Vagina (tissue), 2 donors: Measurements from ENCODE around the gene DHX8.

ENCODE experiments used
- POLR2A ChIP-seq, 2 donors: fragments of 450-650 bp; IDR thresholded peaks; one replicate each; pipeline ENCODE4 v1.6.1; 2017; ENCODE audit warnings: antibody characterized with exemption in 2 of 2, mild to moderate bottlenecking in 2 of 2, moderate library complexity in 2 of 2
- POLR2AphosphoS5 ChIP-seq, 2 donors: sonication (generic); formaldehyde crosslinking; IDR thresholded peaks; one replicate each; pipeline ENCODE4 v1.9.0; 2017; ENCODE audit warnings: antibody characterized with exemption in 2 of 2, mild to moderate bottlenecking in 2 of 2, low read depth in 1 of 2; ENCODE audit not compliant: insufficient read depth in 1 of 2
- TF ChIP-seq, protein P1 (sequence below), 3 experiments: fragments of 450-650 bp in 2 of 3; fragments of 200-600 bp in 1 of 3; sonication (generic) in 1 of 3; IDR thresholded peaks; one replicate each; pipeline ENCODE4 v1.5.1; 2017 to 2019; ENCODE audit warnings: antibody characterized with exemption in 3 of 3, mild to moderate bottlenecking in 2 of 3, moderate library complexity in 2 of 3

DNA sequence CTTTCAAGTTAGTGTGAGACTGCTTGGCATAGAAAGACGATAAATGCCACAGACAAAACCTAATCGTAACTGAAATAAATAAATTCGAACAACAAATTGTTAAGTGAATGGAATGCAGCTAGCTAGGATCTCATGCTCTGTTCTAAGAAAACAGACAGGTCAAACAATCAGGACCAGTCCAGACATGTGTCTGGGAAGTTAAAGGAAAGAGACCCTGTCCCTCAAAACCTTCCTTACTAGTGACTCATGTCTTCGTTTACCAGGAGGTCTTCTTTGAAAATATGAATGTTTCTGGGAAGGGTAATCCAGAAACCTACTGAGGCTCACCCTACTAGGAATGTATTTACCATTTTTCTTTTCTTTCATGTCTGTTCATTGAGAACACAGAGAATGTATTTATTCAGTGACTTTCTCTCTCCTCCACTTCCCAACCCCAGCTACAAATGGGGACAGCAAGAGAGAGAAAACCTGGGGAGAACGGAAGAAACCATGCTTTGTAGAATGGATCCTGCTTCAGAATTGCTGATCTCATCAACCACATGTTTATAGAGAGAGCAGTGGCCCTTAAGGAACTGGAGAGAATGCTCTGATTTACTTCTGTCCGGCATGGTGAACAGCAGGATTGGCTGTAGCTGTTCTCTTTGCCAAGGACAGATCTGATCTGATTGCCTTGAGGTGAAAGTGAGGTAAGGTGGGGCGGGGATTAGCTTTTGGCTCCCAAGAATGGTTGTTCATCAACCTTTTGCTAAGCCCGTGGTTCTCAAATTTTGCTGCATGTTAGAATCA, 39.4 kb upstream of the DHX8 start:
- TF ChIP-seq, protein P1, sequence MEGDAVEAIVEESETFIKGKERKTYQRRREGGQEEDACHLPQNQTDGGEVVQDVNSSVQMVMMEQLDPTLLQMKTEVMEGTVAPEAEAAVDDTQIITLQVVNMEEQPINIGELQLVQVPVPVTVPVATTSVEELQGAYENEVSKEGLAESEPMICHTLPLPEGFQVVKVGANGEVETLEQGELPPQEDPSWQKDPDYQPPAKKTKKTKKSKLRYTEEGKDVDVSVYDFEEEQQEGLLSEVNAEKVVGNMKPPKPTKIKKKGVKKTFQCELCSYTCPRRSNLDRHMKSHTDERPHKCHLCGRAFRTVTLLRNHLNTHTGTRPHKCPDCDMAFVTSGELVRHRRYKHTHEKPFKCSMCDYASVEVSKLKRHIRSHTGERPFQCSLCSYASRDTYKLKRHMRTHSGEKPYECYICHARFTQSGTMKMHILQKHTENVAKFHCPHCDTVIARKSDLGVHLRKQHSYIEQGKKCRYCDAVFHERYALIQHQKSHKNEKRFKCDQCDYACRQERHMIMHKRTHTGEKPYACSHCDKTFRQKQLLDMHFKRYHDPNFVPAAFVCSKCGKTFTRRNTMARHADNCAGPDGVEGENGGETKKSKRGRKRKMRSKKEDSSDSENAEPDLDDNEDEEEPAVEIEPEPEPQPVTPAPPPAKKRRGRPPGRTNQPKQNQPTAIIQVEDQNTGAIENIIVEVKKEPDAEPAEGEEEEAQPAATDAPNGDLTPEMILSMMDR (IDR thresholded peaks at IDR 0.05), result no peak
- TF ChIP-seq POLR2A (IDR thresholded peaks at IDR 0.05) (no peak), POLR2AphosphoS5 (IDR thresholded peaks at IDR 0.05; ENCODE audit: insufficient read depth in 1 of 2, low read depth in 1 of 2) (no peak)
